Neural cell (in vitro differentiated cells): ENCODE data around the gene SLC24A3. TPM values are rescaled to one million over a fixed set of nuclear protein-coding genes. Genes with fewer than 3 reads are reported as not detected.
A peak's percentile ranks its signal among the peaks of the same experiment; 100 is the strongest.

Experiments used
- H2AFZ ChIP-seq: fragments of 200-600, 300-800 bp; sonication (generic), shearing (Covaris generic); 2 replicates; pipeline ENCODE4 v1.6.0; 2014; ENCODE audit warnings: low read depth, mild to moderate bottlenecking, antibody characterized with exemption, low read length, moderate library complexity
- H3F3A ChIP-seq: fragments of 200-600 bp; shearing (Covaris generic); 2 replicates; pipeline ENCODE4 v1.6.1; 2016; ENCODE audit warnings: mild to moderate bottlenecking, moderate library complexity, mixed read lengths, antibody characterized with exemption, low read length; ENCODE audit not compliant: insufficient read depth, poor library complexity, severe bottlenecking
- H3K27ac ChIP-seq: fragments of 200-600, 300-800 bp; sonication (generic), shearing (Covaris generic); 2 replicates; pipeline ENCODE4 v1.5.1; 2014; ENCODE audit warnings: mild to moderate bottlenecking, low read length, moderate library complexity
- H3K27me3 ChIP-seq: fragments of 300-800, 200-600 bp; sonication (generic), shearing (Covaris generic); 2 replicates; pipeline ENCODE4 v1.6.0; 2014; ENCODE audit warnings: mild to moderate bottlenecking, low read depth, low read length, moderate library complexity; ENCODE audit not compliant: insufficient read depth
- H3K36me3 ChIP-seq: fragments of 300-800, 200-600 bp; sonication (generic), shearing (Covaris generic); 2 replicates; pipeline ENCODE4 v1.5.1; 2014; ENCODE audit warnings: mild to moderate bottlenecking, antibody characterized with exemption, low read length, moderate library complexity; ENCODE audit not compliant: insufficient read depth
- H3K4me2 ChIP-seq: fragments of 300-800, 200-600 bp; sonication (generic), shearing (Covaris generic); 2 replicates; pipeline ENCODE4 v1.6.0; 2014; ENCODE audit warnings: mild to moderate bottlenecking, low read length
- H3K4me3 ChIP-seq: fragments of 300-800, 200-600 bp; sonication (generic), shearing (Covaris generic); 2 replicates; pipeline ENCODE4 v1.5.1; 2014; ENCODE audit warnings: mild to moderate bottlenecking, low read length, moderate library complexity
- H3K79me2 ChIP-seq: fragments of 200-600 bp; shearing (Covaris generic); replicated peaks from 2 replicates; pipeline ENCODE4 v1.6.0; 2014; ENCODE audit warnings: mild to moderate bottlenecking, low read length, moderate library complexity; ENCODE audit not compliant: insufficient read depth
- H3K9ac ChIP-seq: fragments of 300-800, 200-600 bp; sonication (generic), shearing (Covaris generic); 2 replicates; pipeline ENCODE4 v1.6.1; 2016; ENCODE audit warnings: mild to moderate bottlenecking, low read length, mixed read lengths
- H3K9me2 ChIP-seq: fragments of 200-600 bp; shearing (Covaris generic); 2 replicates; pipeline ENCODE4 v1.6.1; 2016; ENCODE audit warnings: mild to moderate bottlenecking, low read length, mixed read lengths; ENCODE audit not compliant: insufficient read depth
- H3K9me3 ChIP-seq: fragments of 200-600, 300-800 bp; sonication (generic), shearing (Covaris generic); 2 replicates; pipeline ENCODE4 v1.6.1; 2016; ENCODE audit warnings: mild to moderate bottlenecking, mixed run types, low read length, moderate library complexity, mixed read lengths
- H4K20me1 ChIP-seq: fragments of 200-600 bp; shearing (Covaris generic); 2 replicates; pipeline ENCODE4 v1.6.1; 2016; ENCODE audit warnings: mild to moderate bottlenecking, mixed run types; ENCODE audit not compliant: insufficient read depth
- CTCF ChIP-seq: fragments of 450-650 bp; IDR thresholded peaks from 2 replicates; pipeline ENCODE4 v1.5.1; 2014; ENCODE audit warnings: antibody characterized with exemption, mild to moderate bottlenecking, moderate library complexity; ENCODE audit not compliant: poor library complexity, severe bottlenecking
- EP300 ChIP-seq: fragments of 450-650 bp; conservative IDR thresholded peaks from 2 replicates; pipeline ENCODE4 v1.6.1; 2014; ENCODE audit warnings: antibody characterized with exemption, mild to moderate bottlenecking, moderate library complexity; ENCODE audit not compliant: poor library complexity, severe bottlenecking
- EZH2 ChIP-seq: fragments of 200-600, 300-800 bp; shearing (Covaris generic), sonication (generic); IDR thresholded peaks from 2 replicates; pipeline ENCODE4 v1.6.1; 2014; ENCODE audit warnings: antibody characterized with exemption, low read length, borderline replicate concordance, mild to moderate bottlenecking; ENCODE audit not compliant: insufficient read depth, poor library complexity, severe bottlenecking
- MXI1 ChIP-seq: fragments of 450-650 bp; conservative IDR thresholded peaks from 2 replicates; pipeline ENCODE4 v1.6.1; 2014; ENCODE audit warnings: antibody characterized with exemption, mild to moderate bottlenecking; ENCODE audit not compliant: poor library complexity, severe bottlenecking
- POLR2AphosphoS5 ChIP-seq: IDR thresholded peaks from 2 replicates; pipeline ENCODE4 v1.6.1; 2012
- RAD21 ChIP-seq: fragments of 450-650 bp; conservative IDR thresholded peaks from 2 replicates; pipeline ENCODE4 v1.6.1; 2014; ENCODE audit warnings: antibody characterized with exemption, mild to moderate bottlenecking, moderate library complexity
- REST ChIP-seq: IDR thresholded peaks from 2 replicates; pipeline ENCODE4 v1.6.1; 2012; ENCODE audit warnings: borderline replicate concordance
- SMC3 ChIP-seq: fragments of 450-650 bp; conservative IDR thresholded peaks from 2 replicates; pipeline ENCODE4 v1.6.1; 2014; ENCODE audit warnings: antibody characterized with exemption, mild to moderate bottlenecking, moderate library complexity; ENCODE audit not compliant: poor library complexity
- TAF1 ChIP-seq: IDR thresholded peaks from 2 replicates; pipeline ENCODE4 v1.6.1; 2012; ENCODE audit warnings: low read depth
- polyA plus RNA-seq: library from polyadenylated mRNA; depleted of rRNA; stranded (reverse); fragments of >200 nt; gene quantifications from 2 replicates; pipeline ENCODE4 v1.2.3, GENCODE V29; 2014

SLC24A3 gene
- polyA plus RNA-seq, 1 donor from 2014 or later, result 6.5 TPM

GRCh38 chr20:19691125-19691524, 478.7 kb downstream of the SLC24A3 start:
- H3K79me2 ChIP-seq, result no peaks in the 10 kb centered on the region
- no peaks in the 10 kb centered on the region for H3K36me3 ChIP-seq
- no peak overlapping the region for H3K9ac ChIP-seq
- no peaks in the 10 kb centered on the region for H3K27me3 ChIP-seq
- H3K27ac ChIP-seq, result no peak overlapping the region
- H4K20me1 ChIP-seq, result no peaks in the 10 kb centered on the region
- no peaks in the 10 kb centered on the region for H3K9me3 ChIP-seq
- TF ChIP-seq RAD21 (no peak), MXI1 (no peak)
- H2AFZ ChIP-seq, result no peak overlapping the region
- H3K9me2 ChIP-seq, result no peaks in the 10 kb centered on the region
- no peak overlapping the region for H3K4me3 ChIP-seq
- no peaks in the 10 kb centered on the region for H3F3A ChIP-seq
- no peak overlapping the region for H3K4me2 ChIP-seq

GRCh38 chr20:19692100-19692499, 479.7 kb downstream of the SLC24A3 start:
- H3K9me2 ChIP-seq, result no peaks in the 10 kb centered on the region
- H3K9me3 ChIP-seq, result no peaks in the 10 kb centered on the region
- H3K79me2 ChIP-seq, result no peaks in the 10 kb centered on the region
- H3F3A ChIP-seq, result no peaks in the 10 kb centered on the region
- H4K20me1 ChIP-seq, result no peaks in the 10 kb centered on the region
- no peaks in the 10 kb centered on the region for H3K36me3 ChIP-seq
- H3K27ac ChIP-seq, result no peak overlapping the region
- H3K4me2 ChIP-seq, result no peak overlapping the region
- TF ChIP-seq RAD21, result no peak
- TF ChIP-seq REST, result no peak
- TF ChIP-seq EZH2, result no peak
- no peak for TF ChIP-seq TAF1
- no peak for TF ChIP-seq CTCF
- no peak for TF ChIP-seq POLR2AphosphoS5
- H2AFZ ChIP-seq, result no peak overlapping the region
- no peak overlapping the region for H3K4me3 ChIP-seq
- no peaks in the 10 kb centered on the region for H3K27me3 ChIP-seq
- no peak overlapping the region for H3K9ac ChIP-seq

- H3K79me2 ChIP-seq, result no peaks in the 10 kb centered on the region
- H3K9me2 ChIP-seq, result no peaks in the 10 kb centered on the region
- TF ChIP-seq REST (no peak), CTCF (peak; percentile 58), POLR2AphosphoS5 (no peak), RAD21 (peak; percentile 49), MXI1 (no peak), EP300 (no peak), TAF1 (no peak), SMC3 (peak; percentile 63), EZH2 (no peak)
- no peak overlapping the region for H3K4me2 ChIP-seq
- H3K9me3 ChIP-seq, result no peaks in the 10 kb centered on the region
- no peak overlapping the region for H3K9ac ChIP-seq
- H3K4me3 ChIP-seq, result no peak overlapping the region
- no peak overlapping the region for H3K27ac ChIP-seq
- H4K20me1 ChIP-seq, result no peaks in the 10 kb centered on the region
- H2AFZ ChIP-seq, result no peak overlapping the region
- H3K36me3 ChIP-seq, result no peaks in the 10 kb centered on the region
- no peaks in the 10 kb centered on the region for H3K27me3 ChIP-seq
- H3F3A ChIP-seq, result no peaks in the 10 kb centered on the region
Measured at GRCh38 chr20:19692685-19693119, 480.3 kb downstream of the SLC24A3 start.
